GM18951 (cell line): Measurements from ENCODE around the gene NAA40.

Experiments used
- POLR2A ChIP-seq: IDR thresholded peaks from 4 replicates; pipeline ENCODE4 v1.6.1; 2011; ENCODE audit warnings: mild to moderate bottlenecking; ENCODE audit not compliant: insufficient read length, insufficient read depth; ENCODE audit errors: extremely low read depth
- in situ Hi-C: fragments of 300-500 bp; cut with MboI; formaldehyde crosslinking; loops from one replicate; pipeline ENCODE4 v1.12.0; 2022; ENCODE audit warnings: low sequenced_read_pairs, mixed read lengths, inconsistent platforms; ENCODE audit not compliant: unreplicated experiment

NAA40 gene

GRCh38 chr11:63938479-63939396 lies at the start of gene NAA40:
Gene NAA40, plus strand, starts transcription at chr11:63939002. Its CDS starts 95 bp downstream, at chr11:63939097.
- in situ Hi-C loops = no loop called here

GRCh38 chr11:63889344-63889743 lies 49.5 kb upstream of the NAA40 start:
- in situ Hi-C loops = no loop called here
- no peak for TF ChIP-seq POLR2A

More at GRCh38 chr11:63938479-63939396, at the start of gene NAA40:
- peak; percentile 73 for TF ChIP-seq POLR2A

GRCh38 chr11:63890368-63890767 lies 48.4 kb upstream of the NAA40 start:
- TF ChIP-seq POLR2A = no peak
- in situ Hi-C loops = no loop called here

GRCh38 chr11:63892228-63892627 lies 46.6 kb upstream of the NAA40 start:
- in situ Hi-C loops = no loop called here
- no peak for TF ChIP-seq POLR2A

- no peak for TF ChIP-seq POLR2A
- in situ Hi-C loops = no loop called here
Measured at GRCh38 chr11:63893355-63893754, 45.4 kb upstream of the NAA40 start.

- no peak for TF ChIP-seq POLR2A
- in situ Hi-C loops = no loop called here
Measured at GRCh38 chr11:63896071-63896470, 42.7 kb upstream of the NAA40 start.

GRCh38 chr11:63897459-63898146 lies 41.2 kb upstream of the NAA40 start:
- no peak for TF ChIP-seq POLR2A
- in situ Hi-C loops = no loop called here

- no peak for TF ChIP-seq POLR2A
- in situ Hi-C loops = no loop called here
Measured at GRCh38 chr11:63901660-63902059, 37.1 kb upstream of the NAA40 start.

GRCh38 chr11:63903884-63904283 lies 34.9 kb upstream of the NAA40 start:
- in situ Hi-C loops = no loop called here

GRCh38 chr11:63904743-63905142 lies 34.1 kb upstream of the NAA40 start:
- in situ Hi-C loops = no loop called here
- TF ChIP-seq POLR2A = no peak

More at GRCh38 chr11:63903884-63904283, 34.9 kb upstream of the NAA40 start:
- TF ChIP-seq POLR2A = no peak

- in situ Hi-C loops = no loop called here
- no peak for TF ChIP-seq POLR2A
Measured at GRCh38 chr11:63905179-63905578, 33.6 kb upstream of the NAA40 start.

GRCh38 chr11:63906087-63906486 lies 32.7 kb upstream of the NAA40 start:
- TF ChIP-seq POLR2A = no peak
- in situ Hi-C loops = no loop called here

- TF ChIP-seq POLR2A = no peak
- in situ Hi-C loops = no loop called here
Measured at GRCh38 chr11:63906585-63906984, 32.2 kb upstream of the NAA40 start.

GRCh38 chr11:63907063-63907462 lies 31.7 kb upstream of the NAA40 start:
- in situ Hi-C loops = no loop called here
- TF ChIP-seq POLR2A = no peak
